ENCODE data around the gene HOXA3.
A peak's percentile ranks its signal among the peaks of the same experiment; 100 is the strongest.

DNA sequence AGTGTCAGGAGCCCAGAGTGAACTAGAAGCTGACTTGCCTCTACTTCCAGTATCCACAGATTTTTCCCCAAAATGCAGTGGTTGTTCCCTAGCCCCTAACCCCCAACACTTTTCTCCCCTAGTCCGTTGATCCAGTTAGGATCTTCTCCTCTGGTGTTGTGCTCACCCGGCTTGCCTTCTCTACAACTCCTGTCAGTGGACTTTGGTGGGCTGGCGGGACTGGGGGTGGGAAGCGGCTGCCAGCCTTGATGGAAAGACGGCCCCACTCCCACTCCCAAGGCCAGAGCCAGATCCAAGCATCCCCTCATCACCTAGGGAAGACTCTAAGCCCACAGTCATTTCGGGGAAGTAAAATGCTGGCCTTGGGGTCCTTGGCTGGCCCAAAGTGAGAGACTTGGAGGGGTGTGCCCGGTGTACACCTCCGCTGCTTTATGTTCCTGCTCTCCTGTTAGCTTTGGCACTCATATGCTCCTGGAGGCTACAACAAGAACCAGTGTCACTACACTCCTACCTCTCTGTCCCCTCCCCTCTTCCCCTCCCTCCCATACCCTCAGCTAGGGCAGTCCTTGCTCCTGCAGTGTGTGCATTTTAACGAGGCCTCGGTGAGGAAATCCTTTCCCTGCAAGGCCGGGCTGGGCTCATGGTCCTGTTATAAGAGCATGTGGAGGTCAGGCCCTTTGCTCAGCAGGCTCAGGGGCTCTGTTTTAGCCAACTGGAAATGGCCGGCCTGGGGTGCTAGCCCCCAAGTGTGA lies 22.7 kb upstream of the HOXA3 start:
- TF ChIP-seq, protein P1, sequence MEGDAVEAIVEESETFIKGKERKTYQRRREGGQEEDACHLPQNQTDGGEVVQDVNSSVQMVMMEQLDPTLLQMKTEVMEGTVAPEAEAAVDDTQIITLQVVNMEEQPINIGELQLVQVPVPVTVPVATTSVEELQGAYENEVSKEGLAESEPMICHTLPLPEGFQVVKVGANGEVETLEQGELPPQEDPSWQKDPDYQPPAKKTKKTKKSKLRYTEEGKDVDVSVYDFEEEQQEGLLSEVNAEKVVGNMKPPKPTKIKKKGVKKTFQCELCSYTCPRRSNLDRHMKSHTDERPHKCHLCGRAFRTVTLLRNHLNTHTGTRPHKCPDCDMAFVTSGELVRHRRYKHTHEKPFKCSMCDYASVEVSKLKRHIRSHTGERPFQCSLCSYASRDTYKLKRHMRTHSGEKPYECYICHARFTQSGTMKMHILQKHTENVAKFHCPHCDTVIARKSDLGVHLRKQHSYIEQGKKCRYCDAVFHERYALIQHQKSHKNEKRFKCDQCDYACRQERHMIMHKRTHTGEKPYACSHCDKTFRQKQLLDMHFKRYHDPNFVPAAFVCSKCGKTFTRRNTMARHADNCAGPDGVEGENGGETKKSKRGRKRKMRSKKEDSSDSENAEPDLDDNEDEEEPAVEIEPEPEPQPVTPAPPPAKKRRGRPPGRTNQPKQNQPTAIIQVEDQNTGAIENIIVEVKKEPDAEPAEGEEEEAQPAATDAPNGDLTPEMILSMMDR (IDR thresholded peaks at IDR 0.05): no peak
- peak; percentile 55 to 77 for TF ChIP-seq POLR2A (IDR thresholded peaks at IDR 0.05)
